ENCODE measurements around the gene PABPC1L.
A peak's percentile ranks its signal among the peaks of the same experiment; 100 is the strongest.

The PABPC1L gene

GRCh38 chr20:44945261-44945660 lies 35.4 kb downstream of the PABPC1L start:
- no peak for DNase-seq

- DNase-seq: no peak
Observed at GRCh38 chr20:44946271-44946852, 36.5 kb downstream of the PABPC1L start.

- no peak for DNase-seq
Observed at GRCh38 chr20:44948107-44948506, 38.2 kb downstream of the PABPC1L start.

- no peak for DNase-seq
Observed at GRCh38 chr20:44948513-44948912, 38.7 kb downstream of the PABPC1L start.

- DNase-seq: no peak
Observed at GRCh38 chr20:44950368-44950767, 40.5 kb downstream of the PABPC1L start.

DNA sequence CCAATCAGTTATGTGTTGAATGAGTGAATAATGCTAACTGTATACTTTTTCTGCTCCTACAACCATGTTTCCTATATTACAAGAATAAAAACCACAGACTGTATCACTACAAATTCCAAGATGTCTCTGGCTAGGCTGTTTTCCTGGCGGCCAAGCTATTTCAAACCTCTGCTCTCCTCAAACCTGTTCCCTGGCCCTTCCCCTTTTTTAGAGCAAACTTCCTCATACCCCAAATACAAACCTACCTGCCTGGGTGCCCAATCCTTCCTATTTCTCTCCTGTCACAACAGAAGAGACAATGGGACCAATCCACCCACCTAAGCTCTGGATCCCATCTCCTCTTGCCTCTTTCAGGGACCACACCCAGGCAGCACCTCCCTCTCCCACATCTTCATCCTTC lies 42.9 kb downstream of the PABPC1L start:
- no peak for DNase-seq

DNA sequence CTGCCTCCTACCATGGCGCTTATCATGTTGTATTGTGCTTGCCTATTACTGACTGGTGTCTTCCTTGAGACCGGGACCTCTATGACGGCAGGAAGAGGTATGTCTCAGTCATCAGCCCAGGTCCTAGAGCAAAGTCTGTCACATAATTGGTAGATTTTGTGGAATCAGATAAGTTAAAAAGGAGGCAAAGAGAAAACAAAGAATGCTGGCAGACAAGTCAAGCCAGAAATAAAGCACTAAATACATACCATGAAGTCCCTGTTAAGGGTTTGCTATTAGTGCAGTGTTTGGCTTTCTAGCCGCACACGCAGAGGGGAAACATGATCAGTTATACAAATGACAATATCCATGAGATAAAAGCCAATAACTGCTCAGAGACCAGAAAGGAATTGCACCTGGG lies 44.4 kb downstream of the PABPC1L start:
- no peak for DNase-seq

DNA sequence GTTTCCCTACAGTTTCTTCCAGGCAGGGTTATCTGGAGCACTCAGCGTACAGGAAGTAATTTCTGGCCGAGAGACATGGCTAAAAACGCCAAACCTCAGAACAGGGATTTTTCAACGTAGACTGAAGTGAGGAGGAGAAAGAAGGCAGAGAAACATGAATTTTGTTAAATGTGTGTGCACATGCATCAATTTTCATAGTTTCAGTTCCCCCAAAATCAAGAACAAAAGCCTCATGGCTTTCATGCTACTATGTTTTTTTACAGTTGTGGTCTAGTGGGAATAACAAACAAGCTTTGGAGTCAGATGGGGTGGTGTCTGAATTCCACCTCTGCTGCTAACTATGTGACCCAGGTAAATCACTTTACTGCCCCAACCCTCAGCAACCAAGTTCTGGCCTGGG lies 45.4 kb downstream of the PABPC1L start:
- no peak for DNase-seq

DNA sequence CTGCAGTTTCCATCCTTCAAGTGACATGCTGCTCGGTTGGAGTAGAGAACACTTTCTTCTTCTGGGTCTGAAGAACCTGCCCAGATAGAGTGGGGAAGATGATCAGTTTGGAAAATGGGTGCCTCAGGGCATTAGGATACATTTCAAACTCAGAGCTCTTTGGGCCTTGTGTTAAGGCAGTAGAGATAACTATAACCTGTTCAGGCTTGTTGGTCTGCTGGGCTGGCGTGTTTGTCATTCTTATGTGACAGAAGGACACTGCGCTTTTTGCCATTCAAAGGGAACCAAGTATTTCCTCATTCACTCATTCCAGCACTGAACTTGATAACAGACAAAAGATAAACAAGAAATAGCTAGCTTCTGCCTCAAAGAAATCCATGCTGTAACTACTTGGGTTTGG lies 46.5 kb downstream of the PABPC1L start:
- DNase-seq: no peak

DNA sequence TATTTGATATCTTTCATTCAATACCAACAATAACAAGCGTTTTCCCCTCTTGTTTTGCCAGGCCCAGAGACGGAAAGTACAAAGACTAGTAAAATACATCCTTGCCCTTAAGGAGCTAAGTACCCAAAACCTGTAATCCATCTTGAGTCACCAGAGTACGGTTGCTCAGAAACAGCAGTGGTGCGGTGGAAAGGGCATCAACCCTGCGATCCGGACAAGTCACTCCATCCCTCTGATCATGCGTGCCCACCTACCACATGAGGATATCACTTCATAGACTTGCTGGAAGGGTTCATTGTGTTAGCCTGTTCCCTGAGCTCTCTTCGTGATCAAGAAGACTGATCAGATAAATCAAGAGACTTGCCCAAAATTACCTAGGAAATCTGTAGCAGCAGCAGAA lies 48.4 kb downstream of the PABPC1L start:
- no peak for DNase-seq

- no peak for DNase-seq
Observed at GRCh38 chr20:44959082-44959637, 49.3 kb downstream of the PABPC1L start.

- DNase-seq: no peak
Observed at GRCh38 chr20:44959638-44960102, 49.8 kb downstream of the PABPC1L start.

GRCh38 chr20:44960103-44960852 lies 50.4 kb downstream of the PABPC1L start, which contains the start of gene TOMM34:
TOMM34 (minus strand) TSS chr20:44960397; CDS start chr20:44960333, 64 bp downstream.
- DNase-seq: peak; percentile 93

DNA sequence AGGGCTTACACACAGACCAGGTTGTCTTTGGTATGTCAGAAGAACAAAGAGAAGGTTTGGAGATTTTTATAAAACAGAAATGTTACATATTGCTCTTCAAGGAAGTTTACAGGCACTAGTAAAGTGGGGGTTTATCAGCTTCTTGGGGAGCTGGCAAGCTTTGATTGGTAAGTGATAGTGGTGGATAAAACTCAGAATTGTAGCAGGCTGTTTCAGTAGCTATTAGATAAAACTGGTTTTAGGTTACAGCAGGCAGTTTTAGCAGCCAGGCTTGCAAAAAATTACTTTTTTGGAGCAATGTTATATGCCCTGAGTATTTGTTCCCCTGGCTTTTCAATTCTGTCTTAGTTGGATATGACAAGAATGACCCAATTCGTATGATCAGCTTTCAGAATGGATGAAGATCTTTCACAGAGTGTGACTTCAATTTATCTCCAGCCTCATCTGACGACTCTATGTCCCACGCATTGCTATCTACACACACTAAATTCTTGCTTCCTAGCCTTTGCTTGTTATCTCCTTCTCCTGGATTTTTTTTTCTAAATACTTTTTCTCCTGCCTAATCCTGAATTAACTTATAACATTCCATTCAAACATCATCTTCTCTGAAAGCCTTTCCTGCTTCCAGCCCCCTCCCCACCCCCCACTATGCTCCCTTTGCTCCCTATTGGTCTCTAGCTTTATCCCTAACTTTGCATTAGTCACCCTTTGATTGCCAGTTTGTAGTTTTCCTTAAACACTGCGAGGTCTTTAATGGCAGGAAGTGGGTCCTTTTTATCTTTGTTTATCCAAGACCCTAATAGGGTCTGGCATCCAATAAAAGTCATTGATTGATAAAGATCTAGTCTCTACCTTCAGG lies 51.4 kb downstream of the PABPC1L start:
- DNase-seq: no peak

GRCh38 chr20:44961870-44962267 lies 52.0 kb downstream of the PABPC1L start:
- no peak for DNase-seq

- DNase-seq: no peak
Observed at GRCh38 chr20:44962483-44962882, 52.6 kb downstream of the PABPC1L start.

- no peak for DNase-seq
Observed at GRCh38 chr20:44963325-44964215, 53.7 kb downstream of the PABPC1L start.

- DNase-seq: no peak
Observed at GRCh38 chr20:44965651-44966029, 55.8 kb downstream of the PABPC1L start.

GRCh38 chr20:44966030-44966961 lies 56.4 kb downstream of the PABPC1L start, which contains the start of gene STK4:
STK4 (plus strand) TSS chr20:44966512; CDS start chr20:44966569, 57 bp downstream.
- peak; percentile 92 for DNase-seq

GRCh38 chr20:44967207-44967807 lies 57.4 kb downstream of the PABPC1L start:
- DNase-seq: no peak
